ENCODE results near the gene ZMYM2.

GRCh38 chr13:19981685-19982238, 23.2 kb downstream of the ZMYM2 start:
- no peak for TF ChIP-seq ZNF396 (CRISPR knock-in tag; IDR thresholded peaks at IDR 0.05; ENCODE audit: borderline replicate concordance)
- no peak for TF ChIP-seq TP53 (CRISPR knock-in tag; IDR thresholded peaks at IDR 0.05)
- TF ChIP-seq, protein P1, sequence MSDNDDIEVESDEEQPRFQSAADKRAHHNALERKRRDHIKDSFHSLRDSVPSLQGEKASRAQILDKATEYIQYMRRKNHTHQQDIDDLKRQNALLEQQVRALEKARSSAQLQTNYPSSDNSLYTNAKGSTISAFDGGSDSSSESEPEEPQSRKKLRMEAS (CRISPR knock-in tag; IDR thresholded peaks at IDR 0.05): no peak
- TF ChIP-seq CREM (CRISPR knock-in tag; IDR thresholded peaks at IDR 0.05): no peak
- TF ChIP-seq FOXK1 (CRISPR knock-in tag; IDR thresholded peaks at IDR 0.05): no peak
- no peak for TF ChIP-seq STAT6 (CRISPR knock-in tag; conservative IDR thresholded peaks at IDR 0.05; ENCODE audit: low read depth)
- no peak for TF ChIP-seq CTCF (IDR thresholded peaks at IDR 0.05)
- TF ChIP-seq SMAD3 (CRISPR knock-in tag; IDR thresholded peaks at IDR 0.05; ENCODE audit: borderline replicate concordance): no peak
- no peak for TF ChIP-seq OVOL2 (CRISPR knock-in tag; IDR thresholded peaks at IDR 0.05; ENCODE audit: borderline replicate concordance)
- no peak for TF ChIP-seq SP1 (CRISPR knock-in tag; conservative IDR thresholded peaks at IDR 0.05)
- TF ChIP-seq TEAD4 (CRISPR knock-in tag; IDR thresholded peaks at IDR 0.05): no peak
- TF ChIP-seq SOX15 (CRISPR knock-in tag; IDR thresholded peaks at IDR 0.05): no peak
- no peak for TF ChIP-seq FOXP1 (CRISPR knock-in tag; IDR thresholded peaks at IDR 0.05; ENCODE audit: borderline replicate concordance)
- no peak for TF ChIP-seq TEAD1 (CRISPR knock-in tag; IDR thresholded peaks at IDR 0.05)
